Measurements from ENCODE around the gene SMURF2. TPM values are rescaled to one million over a fixed set of nuclear protein-coding genes. Genes with fewer than 3 reads are reported as not detected.

The SMURF2 gene
- total and polyA plus RNA-seq, 9 of the 15 experiments (the other 6 are each of a cell fraction or from before 2014, with no cell fraction given), result 3.8 to 22.0 (median 14.8) TPM

- TF ChIP-seq ZNF717 (CRISPR knock-in tag; IDR thresholded peaks at IDR 0.05), result no peak
- no peak for TF ChIP-seq HEY1 (CRISPR knock-in tag; IDR thresholded peaks at IDR 0.05; ENCODE audit: borderline replicate concordance)
- peak; percentile 53 for TF ChIP-seq CXXC5 (CRISPR knock-in tag; IDR thresholded peaks at IDR 0.05)
- no peak for TF ChIP-seq OTX1 (CRISPR knock-in tag; IDR thresholded peaks at IDR 0.05)
- no peak for TF ChIP-seq ATF2 (CRISPR knock-in tag; IDR thresholded peaks at IDR 0.05)
- TF ChIP-seq ZKSCAN3 (CRISPR knock-in tag; IDR thresholded peaks at IDR 0.05), result no peak
- no peak for TF ChIP-seq ZFP1 (CRISPR knock-in tag; IDR thresholded peaks at IDR 0.05)
- TF ChIP-seq DEAF1 (CRISPR knock-in tag; IDR thresholded peaks at IDR 0.05), result no peak
- TF ChIP-seq EHMT2 (IDR thresholded peaks at IDR 0.05), result no peak
- TF ChIP-seq SP1 (CRISPR knock-in tag; IDR thresholded peaks at IDR 0.05), result 0 out of 2 replicates have a peak, but pooled peaks have one; percentile 36
- TF ChIP-seq ZZZ3 (IDR thresholded peaks at IDR 0.05), result no peak
- TF ChIP-seq MCM3 (IDR thresholded peaks at IDR 0.05), result no peak
- TF ChIP-seq TAF9B (IDR thresholded peaks at IDR 0.05; ENCODE audit: partially characterized antibody), result no peak
- no peak for TF ChIP-seq SETDB1 (IDR thresholded peaks at IDR 0.05; ENCODE audit: low read length)
- no peak for TF ChIP-seq ZNF253 (CRISPR knock-in tag; conservative IDR thresholded peaks at IDR 0.05)
- TF ChIP-seq ZNF174 (CRISPR knock-in tag; IDR thresholded peaks at IDR 0.05), result no peak
- TF ChIP-seq PYGO2 (tag; IDR thresholded peaks at IDR 0.05), result no peak
- TF ChIP-seq STAT5B (CRISPR knock-in tag; IDR thresholded peaks at IDR 0.05), result no peak
- TF ChIP-seq ZNF143 (CRISPR knock-in tag; IDR thresholded peaks at IDR 0.05), result no peak
- TF ChIP-seq BRF1 (IDR thresholded peaks at IDR 0.05; ENCODE audit: borderline replicate concordance, extremely low read depth, insufficient read length), result no peak
- no peak for TF ChIP-seq TRIM28 (IDR thresholded peaks at IDR 0.05)
- TF ChIP-seq KDM4B (IDR thresholded peaks at IDR 0.05; ENCODE audit: borderline replicate concordance in 2 of 2, low read depth in 1 of 2), result no peak; a peak in 1 of 4 replicates
- TF ChIP-seq ZHX1 (conservative IDR thresholded peaks at IDR 0.05; ENCODE audit: low read length), result no peak
- TF ChIP-seq PHF21A (IDR thresholded peaks at IDR 0.05; ENCODE audit: borderline replicate concordance, low read depth), result no peak
- TF ChIP-seq ZNF408 (CRISPR knock-in tag; IDR thresholded peaks at IDR 0.05; ENCODE audit: low read depth), result no peak
- no peak for TF ChIP-seq SMARCA5 (IDR thresholded peaks at IDR 0.05)
- TF ChIP-seq USF2 (CRISPR knock-in tag; IDR thresholded peaks at IDR 0.05), result no peak
These were observed 89.4 kb downstream of the SMURF2 start (continued) for GRCh38 chr17:64572682-64573154.

Measured in K562 (cell line).